Vagina (tissue), 2 donors: Measurements from ENCODE around the gene BLTP3A.

Source experiments
- CTCF ChIP-seq, 3 experiments: fragments of 450-650 bp in 2 of 3; fragments of 200-600 bp in 1 of 3; sonication (generic) in 1 of 3; IDR thresholded peaks; one replicate each; pipeline ENCODE4 v1.5.1; 2017 to 2019; ENCODE audit warnings: antibody characterized with exemption in 3 of 3, mild to moderate bottlenecking in 2 of 3, moderate library complexity in 2 of 3
- POLR2AphosphoS5 ChIP-seq, 2 donors: sonication (generic); formaldehyde crosslinking; IDR thresholded peaks; one replicate each; pipeline ENCODE4 v1.9.0; 2017; ENCODE audit warnings: antibody characterized with exemption in 2 of 2, mild to moderate bottlenecking in 2 of 2, low read depth in 1 of 2; ENCODE audit not compliant: insufficient read depth in 1 of 2

GRCh38 chr6:34804543-34804942 lies 12.7 kb downstream of the BLTP3A start:
- TF ChIP-seq CTCF (IDR thresholded peaks at IDR 0.05) (no peak), POLR2AphosphoS5 (IDR thresholded peaks at IDR 0.05; ENCODE audit: insufficient read depth in 1 of 2, low read depth in 1 of 2) (no peak)
